ENCODE results near the gene PLPP7.

Gene PLPP7

DNA sequence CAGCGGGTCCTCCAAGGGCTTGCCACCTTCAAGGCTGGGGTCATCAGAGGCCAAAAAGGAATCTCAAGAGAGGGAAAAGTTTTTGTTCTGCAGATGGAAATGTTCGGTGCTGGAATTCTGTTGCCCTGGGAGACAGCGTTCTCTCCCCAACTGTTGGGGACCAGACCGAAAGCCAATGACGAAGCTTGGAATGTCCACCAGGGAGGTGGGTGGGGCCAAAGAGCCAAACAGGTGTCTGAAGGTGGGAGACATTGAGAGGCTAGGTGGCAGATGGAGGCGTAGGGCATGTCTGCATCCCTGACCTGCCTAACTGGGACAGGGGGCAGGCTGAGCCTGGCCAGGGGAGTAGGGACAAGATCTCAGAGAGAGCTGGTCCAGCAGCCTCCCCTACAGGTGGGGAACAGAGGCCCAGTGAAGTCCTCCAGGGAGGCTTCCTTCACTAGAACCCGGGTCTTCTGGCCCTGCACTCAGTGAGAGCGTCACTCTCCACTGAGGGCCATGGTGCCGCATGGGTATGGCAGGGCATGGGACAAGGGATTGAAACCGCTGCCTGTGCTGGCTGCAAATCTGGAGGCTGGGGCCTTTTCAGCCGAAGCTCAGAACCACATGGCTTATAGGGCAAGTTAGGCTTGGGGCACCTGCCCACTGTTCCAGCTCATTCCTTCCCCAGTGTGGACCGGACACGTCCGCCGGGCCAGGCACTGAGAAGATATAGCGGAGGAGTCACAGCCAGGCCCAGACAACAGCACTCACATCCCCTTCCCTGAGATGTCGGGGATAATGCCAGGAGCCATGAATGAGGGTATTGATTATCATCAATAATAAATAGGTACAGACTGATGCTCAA lies 8.2 kb upstream of the PLPP7 start:
- intact Hi-C loops (cut with micrococcal nuclease), result no loop called here

GRCh38 chr9:131282175-131282574 lies 7.3 kb upstream of the PLPP7 start:
- Mint-ChIP-seq H3K27me3 (peaks cover 41% of the 10 kb centered on the region), H3K4me1 (ENCODE audit: low read depth) (peaks cover 37% of the 10 kb centered on the region), H3K9me3 (no peaks in the 10 kb centered on the region), H3K27ac (peak overlapping the region; percentile 4), H3K36me3 (ENCODE audit: low read depth) (no peaks in the 10 kb centered on the region), H3K4me3 (peak overlapping the region; percentile 11)
- intact Hi-C loops (cut with micrococcal nuclease), result no loop called here

More for the DNA sequence above, 8.2 kb upstream of the PLPP7 start:
- Mint-ChIP-seq H3K4me1 (ENCODE audit: low read depth) (peaks cover 37% of the 10 kb centered on the region), H3K27ac (no peak overlapping the region), H3K4me3 (no peak overlapping the region), H3K9me3 (no peaks in the 10 kb centered on the region), H3K27me3 (peaks cover 41% of the 10 kb centered on the region), H3K36me3 (ENCODE audit: low read depth) (peaks cover 4% of the 10 kb centered on the region)

DNA sequence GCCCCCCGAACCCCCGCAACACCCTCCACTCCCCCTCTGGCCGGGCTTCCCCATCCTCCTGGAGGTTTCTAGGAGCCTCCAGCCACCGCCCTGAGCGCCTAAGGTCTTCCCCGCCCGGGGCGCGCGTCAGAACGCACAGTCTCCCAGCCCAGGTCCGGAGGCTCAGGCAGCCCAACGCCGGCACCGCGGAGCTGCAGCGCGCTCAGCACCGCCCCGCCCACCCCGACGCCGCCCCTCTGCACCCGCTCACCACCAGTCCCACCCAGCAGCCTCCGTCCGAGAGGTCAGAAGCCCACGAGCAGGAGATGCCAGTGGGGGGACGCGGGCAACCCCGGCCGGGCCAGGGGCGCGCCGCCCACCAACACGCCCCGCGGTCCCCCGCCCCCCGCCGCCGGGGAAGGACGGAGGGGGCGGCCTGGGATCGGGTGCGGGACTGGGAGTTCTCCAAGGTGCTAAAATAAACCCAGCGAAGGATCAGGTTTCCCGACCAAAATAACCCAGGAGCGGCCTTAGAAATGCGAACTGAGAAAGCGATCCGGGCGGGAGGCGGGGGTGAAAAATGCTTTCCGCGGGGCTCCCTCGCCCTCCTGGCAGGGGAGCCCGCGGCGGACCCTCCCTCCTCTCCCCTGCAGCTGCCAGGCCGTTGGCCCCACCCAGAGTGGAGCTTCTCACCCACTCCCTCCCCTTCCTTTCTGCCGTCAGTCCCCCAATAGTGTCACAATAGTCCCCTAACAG lies 6.7 kb upstream of the PLPP7 start:
- Mint-ChIP-seq H3K4me3 (peak overlapping the region; percentile 36), H3K27me3 (peaks cover 41% of the 10 kb centered on the region), H3K27ac (no peak overlapping the region), H3K4me1 (ENCODE audit: low read depth) (peaks cover 37% of the 10 kb centered on the region), H3K9me3 (no peaks in the 10 kb centered on the region), H3K36me3 (ENCODE audit: low read depth) (no peaks in the 10 kb centered on the region)
- intact Hi-C loops (cut with micrococcal nuclease), result no loop called here

DNA sequence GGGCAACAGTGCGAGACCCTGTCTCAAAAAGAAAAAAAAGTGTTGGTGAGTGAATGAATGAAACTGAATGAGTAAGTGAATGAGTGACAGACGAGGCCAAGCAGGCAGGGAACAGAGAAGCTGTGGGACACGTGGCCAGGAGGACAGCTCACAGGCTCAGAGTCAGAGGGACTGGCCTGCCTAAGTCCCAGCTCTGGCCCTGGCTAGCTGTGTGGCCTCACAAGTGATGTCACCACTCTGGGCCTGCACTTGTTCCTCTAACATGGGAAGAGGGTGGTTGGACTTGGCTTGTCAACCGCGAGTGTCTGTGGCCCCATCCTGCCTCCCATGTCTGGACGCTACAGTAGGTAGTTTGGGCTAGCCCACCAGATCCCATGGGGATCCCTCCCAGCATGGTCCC lies 4.7 kb upstream of the PLPP7 start:
- no peak overlapping the region for H3K4me3 Mint-ChIP-seq
- intact Hi-C loops (cut with micrococcal nuclease), result no loop called here
- H3K4me1 Mint-ChIP-seq (ENCODE audit: low read depth), result peaks cover 17% of the 10 kb centered on the region
- no peaks in the 10 kb centered on the region for H3K36me3 Mint-ChIP-seq (ENCODE audit: low read depth)
- no peak overlapping the region for H3K27ac Mint-ChIP-seq
- no peaks in the 10 kb centered on the region for H3K9me3 Mint-ChIP-seq
- H3K27me3 Mint-ChIP-seq, result peaks cover 41% of the 10 kb centered on the region

GRCh38 chr9:131287359-131287758 lies 2.2 kb upstream of the PLPP7 start:
- no peak overlapping the region for H3K27ac Mint-ChIP-seq
- H3K4me1 Mint-ChIP-seq (ENCODE audit: low read depth), result peaks cover 3% of the 10 kb centered on the region
- H3K27me3 Mint-ChIP-seq, result peaks cover 20% of the 10 kb centered on the region
- H3K9me3 Mint-ChIP-seq, result no peaks in the 10 kb centered on the region
- intact Hi-C loops (cut with micrococcal nuclease), result no loop called here
- H3K36me3 Mint-ChIP-seq (ENCODE audit: low read depth), result no peaks in the 10 kb centered on the region
- no peak overlapping the region for H3K4me3 Mint-ChIP-seq

- no peaks in the 10 kb centered on the region for H3K36me3 Mint-ChIP-seq (ENCODE audit: low read depth)
- intact Hi-C loops (cut with micrococcal nuclease), result no loop called here
- H3K4me1 Mint-ChIP-seq (ENCODE audit: low read depth), result no peaks in the 10 kb centered on the region
- H3K27ac Mint-ChIP-seq, result no peak overlapping the region
- no peaks in the 10 kb centered on the region for H3K9me3 Mint-ChIP-seq
- no peak overlapping the region for H3K4me3 Mint-ChIP-seq
- H3K27me3 Mint-ChIP-seq, result peaks cover 14% of the 10 kb centered on the region
These were observed 1.3 kb upstream of the PLPP7 start for GRCh38 chr9:131288217-131288616.

DNA sequence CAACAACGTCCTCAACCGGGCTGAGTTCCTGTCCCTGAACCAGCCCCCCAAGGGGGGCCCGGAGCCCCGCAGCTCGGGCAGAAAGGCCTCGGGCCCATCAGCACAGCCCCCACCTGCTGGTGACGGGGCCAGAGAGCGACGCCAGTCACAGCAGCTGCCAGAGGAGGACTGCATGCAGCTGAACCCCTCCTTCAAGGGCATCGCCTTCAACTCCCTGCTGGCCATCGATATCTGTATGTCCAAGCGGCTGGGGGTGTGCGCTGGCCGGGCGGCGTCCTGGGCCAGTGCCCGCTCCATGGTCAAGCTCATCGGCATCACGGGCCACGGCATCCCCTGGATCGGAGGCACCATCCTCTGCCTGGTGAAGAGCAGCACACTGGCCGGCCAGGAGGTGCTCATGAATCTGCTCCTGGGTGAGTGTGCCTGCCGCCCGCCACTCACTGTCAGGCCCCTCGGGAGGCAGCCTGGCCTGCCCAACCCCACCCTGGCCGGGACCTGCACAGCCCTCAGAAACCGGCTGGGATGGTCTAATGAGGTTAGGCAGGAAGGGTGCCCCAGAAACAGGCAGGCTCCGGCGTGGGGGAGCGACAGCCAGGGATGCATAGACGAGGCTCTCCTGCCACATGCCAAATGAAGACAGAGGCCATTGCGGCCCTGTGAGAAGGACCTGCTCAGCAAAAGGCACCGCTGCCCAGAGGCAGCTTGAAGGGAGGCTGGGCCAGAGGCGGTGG lies 678 bp downstream of the PLPP7 start:
- Mint-ChIP-seq H3K36me3 (ENCODE audit: low read depth) (no peaks in the 10 kb centered on the region), H3K27ac (peak overlapping the region; percentile 64), H3K9me3 (no peaks in the 10 kb centered on the region), H3K27me3 (no peaks in the 10 kb centered on the region), H3K4me3 (peak overlapping the region; percentile 70), H3K4me1 (ENCODE audit: low read depth) (no peaks in the 10 kb centered on the region)
- intact Hi-C loops (cut with micrococcal nuclease), result no loop called here

DNA sequence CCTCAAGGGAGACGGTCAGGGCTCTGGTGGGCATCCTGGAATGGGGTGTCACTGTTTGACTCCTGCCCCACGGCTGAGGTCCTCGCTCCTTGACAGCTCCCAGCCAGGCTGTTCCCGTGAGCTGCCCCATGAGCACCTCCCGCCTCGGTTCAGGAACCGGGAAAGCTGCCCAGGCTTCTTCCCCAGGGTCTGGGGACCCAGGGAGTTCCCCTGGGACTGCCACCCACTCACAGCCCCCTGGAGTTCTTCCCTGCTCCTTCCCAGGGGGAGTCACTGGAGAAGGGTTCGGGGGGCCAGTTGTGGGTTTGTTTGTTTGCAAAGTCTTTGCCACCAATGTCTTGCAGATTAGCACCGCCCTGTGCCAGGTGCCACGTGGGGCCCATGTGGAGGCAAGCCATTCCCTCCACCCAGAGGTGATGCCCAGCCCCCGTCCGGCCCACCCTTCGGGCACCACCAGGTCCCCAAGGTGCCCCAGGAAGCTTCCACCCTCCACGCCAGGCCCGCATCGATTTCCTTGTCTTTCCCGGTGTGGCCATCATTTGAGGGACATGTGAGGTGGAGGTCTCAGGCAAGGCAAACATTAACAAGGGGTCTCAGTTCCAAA lies 1.3 kb downstream of the PLPP7 start:
- H3K36me3 Mint-ChIP-seq (ENCODE audit: low read depth), result no peaks in the 10 kb centered on the region
- no peaks in the 10 kb centered on the region for H3K4me1 Mint-ChIP-seq (ENCODE audit: low read depth)
- H3K4me3 Mint-ChIP-seq, result no peak overlapping the region
- intact Hi-C loops (cut with micrococcal nuclease), result no loop called here
- no peaks in the 10 kb centered on the region for H3K27me3 Mint-ChIP-seq
- H3K27ac Mint-ChIP-seq, result no peak overlapping the region
- H3K9me3 Mint-ChIP-seq, result no peaks in the 10 kb centered on the region

DNA sequence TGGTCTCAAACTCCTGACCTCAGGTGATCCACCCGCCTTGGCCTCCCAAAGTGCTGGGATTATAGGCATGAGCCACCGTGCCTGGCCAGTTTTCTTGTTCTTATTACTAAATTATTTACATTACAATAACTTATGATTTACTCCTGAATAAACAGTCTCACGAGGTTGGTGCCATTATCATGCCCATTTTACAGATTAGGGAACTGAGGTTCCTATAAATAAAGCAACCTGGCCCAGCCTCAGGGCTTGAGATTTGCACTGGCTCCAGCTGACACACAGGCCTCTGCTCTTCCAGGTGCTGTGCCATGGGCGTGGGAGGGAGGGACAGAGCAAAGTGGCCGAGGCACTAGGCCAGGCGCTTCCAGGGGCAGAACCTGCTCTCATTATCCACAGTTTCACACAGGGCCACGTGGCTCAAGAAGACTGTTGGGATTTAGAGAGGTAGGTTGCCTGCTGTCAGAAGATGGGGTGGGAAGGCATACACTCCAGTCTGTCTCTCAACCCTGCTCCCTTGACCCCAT lies 2.3 kb downstream of the PLPP7 start:
- intact Hi-C loops (cut with micrococcal nuclease), result no loop called here
- Mint-ChIP-seq H3K4me3 (no peak overlapping the region), H3K27ac (no peak overlapping the region), H3K9me3 (no peaks in the 10 kb centered on the region), H3K27me3 (no peaks in the 10 kb centered on the region), H3K4me1 (ENCODE audit: low read depth) (no peaks in the 10 kb centered on the region), H3K36me3 (ENCODE audit: low read depth) (no peaks in the 10 kb centered on the region)

GRCh38 chr9:131292937-131293336 lies 3.4 kb downstream of the PLPP7 start:
- H3K36me3 Mint-ChIP-seq (ENCODE audit: low read depth), result no peaks in the 10 kb centered on the region
- H3K4me1 Mint-ChIP-seq (ENCODE audit: low read depth), result no peaks in the 10 kb centered on the region
- no peak overlapping the region for H3K4me3 Mint-ChIP-seq
- no peaks in the 10 kb centered on the region for H3K27me3 Mint-ChIP-seq
- no peak overlapping the region for H3K27ac Mint-ChIP-seq
- H3K9me3 Mint-ChIP-seq, result no peaks in the 10 kb centered on the region
- intact Hi-C loops (cut with micrococcal nuclease), result no loop called here

- intact Hi-C loops (cut with micrococcal nuclease), result no loop called here
- Mint-ChIP-seq H3K4me3 (no peak overlapping the region), H3K9me3 (no peaks in the 10 kb centered on the region), H3K27ac (no peak overlapping the region), H3K27me3 (no peaks in the 10 kb centered on the region), H3K36me3 (ENCODE audit: low read depth) (no peaks in the 10 kb centered on the region), H3K4me1 (ENCODE audit: low read depth) (no peaks in the 10 kb centered on the region)
These were observed 6.9 kb downstream of the PLPP7 start for GRCh38 chr9:131296460-131296859.

- no peaks in the 10 kb centered on the region for H3K4me1 Mint-ChIP-seq (ENCODE audit: low read depth)
- intact Hi-C loops (cut with micrococcal nuclease), result no loop called here
- H3K27me3 Mint-ChIP-seq, result no peaks in the 10 kb centered on the region
- no peaks in the 10 kb centered on the region for H3K36me3 Mint-ChIP-seq (ENCODE audit: low read depth)
- H3K9me3 Mint-ChIP-seq, result no peaks in the 10 kb centered on the region
- no peak overlapping the region for H3K27ac Mint-ChIP-seq
- no peak overlapping the region for H3K4me3 Mint-ChIP-seq
These were observed 7.5 kb downstream of the PLPP7 start for GRCh38 chr9:131296906-131297500.

DNA sequence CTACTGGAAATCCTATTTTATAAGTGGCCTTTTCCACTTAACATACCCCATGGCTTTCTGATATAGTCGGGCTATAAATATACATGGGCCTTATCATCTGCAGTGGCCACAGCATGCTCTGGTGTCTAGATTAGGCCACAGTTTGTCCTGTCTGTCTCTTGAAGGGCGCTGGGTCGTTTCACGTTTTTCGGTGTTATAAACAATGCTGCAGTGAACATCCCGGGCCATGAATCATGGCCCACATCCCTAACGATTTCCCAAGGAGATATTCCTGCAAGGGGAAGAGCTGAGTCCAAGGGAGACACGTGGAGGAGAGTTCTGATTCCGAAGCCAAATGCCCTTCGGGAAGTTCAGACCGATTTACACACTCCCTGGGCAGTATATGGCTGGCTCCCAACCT lies 8.4 kb downstream of the PLPP7 start:
- no peak overlapping the region for H3K27ac Mint-ChIP-seq
- H3K4me3 Mint-ChIP-seq, result no peak overlapping the region
- H3K9me3 Mint-ChIP-seq, result no peaks in the 10 kb centered on the region
- H3K27me3 Mint-ChIP-seq, result no peaks in the 10 kb centered on the region
- intact Hi-C loops (cut with micrococcal nuclease), result no loop called here
- H3K4me1 Mint-ChIP-seq (ENCODE audit: low read depth), result peaks cover 5% of the 10 kb centered on the region
- no peaks in the 10 kb centered on the region for H3K36me3 Mint-ChIP-seq (ENCODE audit: low read depth)

Measured in dendritic cell treated with granulocyte-macrophage colony-stimulating factor and Interleukin-4, amounts not matched to agents 40 ng/mL and 50 ng/mL, for 4 days (primary cell).